DMS79 (cell line): ENCODE measurements around the gene NKD1.
"Not testable (repeated sequence)": the region's sequence is repeated elsewhere in the genome, so short reads cannot be mapped to it uniquely, and the experiment has no call there.

Experiments used
- DNase-seq: peaks from one replicate; lab custom pipeline; 2025; lab: John Stamatoyannopoulos, UW

The NKD1 gene

GRCh38 chr16:50548125-50548908 lies at the start of gene NKD1:
TSS of gene NKD1 (plus strand) at chr16:50548396. CDS start at chr16:50548554, 158 bp downstream.
- DNase-seq = no peak

GRCh38 chr16:50498431-50499155 lies 49.6 kb upstream of the NKD1 start:
- no peak for DNase-seq

GRCh38 chr16:50499254-50499653 lies 48.9 kb upstream of the NKD1 start:
- DNase-seq = no peak

GRCh38 chr16:50500171-50500874 lies 47.9 kb upstream of the NKD1 start:
- DNase-seq = no peak

- DNase-seq = no peak
Measured at GRCh38 chr16:50501251-50501650, 46.9 kb upstream of the NKD1 start.

GRCh38 chr16:50501986-50502615 lies 46.1 kb upstream of the NKD1 start:
- no peak for DNase-seq

- DNase-seq = no peak
Measured at GRCh38 chr16:50502616-50503011, 45.6 kb upstream of the NKD1 start.

- not testable (repeated sequence) for DNase-seq
Measured at GRCh38 chr16:50503868-50504531, 44.2 kb upstream of the NKD1 start.

GRCh38 chr16:50505115-50505514 lies 43.1 kb upstream of the NKD1 start:
- DNase-seq = no peak

- DNase-seq = no peak
Measured at GRCh38 chr16:50505714-50506542, 42.3 kb upstream of the NKD1 start.

- no peak for DNase-seq
Measured at GRCh38 chr16:50506543-50506937, 41.7 kb upstream of the NKD1 start.

- no peak for DNase-seq
Measured at GRCh38 chr16:50507397-50507796, 40.8 kb upstream of the NKD1 start.

GRCh38 chr16:50509521-50510341 lies 38.5 kb upstream of the NKD1 start:
- no peak for DNase-seq

- no peak for DNase-seq
Measured at GRCh38 chr16:50515218-50515617, 33.0 kb upstream of the NKD1 start.

- no peak for DNase-seq
Measured at GRCh38 chr16:50516401-50516800, 31.8 kb upstream of the NKD1 start.

- no peak for DNase-seq
Measured at GRCh38 chr16:50516890-50517289, 31.3 kb upstream of the NKD1 start.

GRCh38 chr16:50517450-50518252 lies 30.5 kb upstream of the NKD1 start:
- no peak for DNase-seq

GRCh38 chr16:50519001-50519400 lies 29.2 kb upstream of the NKD1 start:
- no peak for DNase-seq

- DNase-seq = no peak
Measured at GRCh38 chr16:50519602-50520001, 28.6 kb upstream of the NKD1 start.
